Glutamatergic neuron (in vitro differentiated cells): ENCODE measurements around the gene KIF26B. TPM values are rescaled to one million over a fixed set of nuclear protein-coding genes. Genes with fewer than 3 reads are reported as not detected.

Source experiments
- DNase-seq: peaks from one replicate; pipeline ENCODE4 v3.0.0; 2022
- H3K27ac Mint-ChIP-seq: one replicate; pipeline ENCODE4 v1.8.0; 2020; ENCODE audit warnings: mild to moderate bottlenecking, mixed read lengths, inconsistent platforms; ENCODE audit not compliant: unreplicated experiment
- H3K27me3 Mint-ChIP-seq: one replicate; pipeline ENCODE4 v1.8.0; 2020; ENCODE audit warnings: mild to moderate bottlenecking, moderate library complexity, mixed read lengths, inconsistent platforms; ENCODE audit not compliant: unreplicated experiment
- H3K36me3 Mint-ChIP-seq: one replicate; pipeline ENCODE4 v1.8.0; 2020; ENCODE audit warnings: mild to moderate bottlenecking, mixed read lengths, inconsistent platforms; ENCODE audit not compliant: unreplicated experiment
- H3K4me1 Mint-ChIP-seq: one replicate; pipeline ENCODE4 v1.8.0; 2020; ENCODE audit warnings: mild to moderate bottlenecking, low read depth, mixed read lengths, inconsistent platforms; ENCODE audit not compliant: unreplicated experiment
- H3K4me3 Mint-ChIP-seq: one replicate; pipeline ENCODE4 v1.8.0; 2020; ENCODE audit warnings: mild to moderate bottlenecking, mixed read lengths, inconsistent platforms; ENCODE audit not compliant: unreplicated experiment
- H3K9me3 Mint-ChIP-seq: one replicate; pipeline ENCODE4 v1.8.0; 2020; ENCODE audit warnings: mild to moderate bottlenecking, moderate library complexity, mixed read lengths, inconsistent platforms; ENCODE audit not compliant: unreplicated experiment
- total RNA-seq: library from RNA; stranded (reverse); fragmentation: NEBNext Ultra II Directional; extraction: Animal tissue kit (Norgen Biotek cat#: 25700); gene quantifications from one replicate; pipeline ENCODE4 v1.2.1, GENCODE V29; 2021; ENCODE audit not compliant: unreplicated experiment
- TF ChIP-seq, protein P1 (sequence below): fragments of 200-600 bp; sonication (generic); IDR thresholded peaks from one replicate; pipeline ENCODE4 v1.5.0; 2021; ENCODE audit not compliant: partially characterized antibody, unreplicated experiment

Gene KIF26B
- total RNA-seq, 1 donor from 2014 or later = 2.4 TPM

DNA sequence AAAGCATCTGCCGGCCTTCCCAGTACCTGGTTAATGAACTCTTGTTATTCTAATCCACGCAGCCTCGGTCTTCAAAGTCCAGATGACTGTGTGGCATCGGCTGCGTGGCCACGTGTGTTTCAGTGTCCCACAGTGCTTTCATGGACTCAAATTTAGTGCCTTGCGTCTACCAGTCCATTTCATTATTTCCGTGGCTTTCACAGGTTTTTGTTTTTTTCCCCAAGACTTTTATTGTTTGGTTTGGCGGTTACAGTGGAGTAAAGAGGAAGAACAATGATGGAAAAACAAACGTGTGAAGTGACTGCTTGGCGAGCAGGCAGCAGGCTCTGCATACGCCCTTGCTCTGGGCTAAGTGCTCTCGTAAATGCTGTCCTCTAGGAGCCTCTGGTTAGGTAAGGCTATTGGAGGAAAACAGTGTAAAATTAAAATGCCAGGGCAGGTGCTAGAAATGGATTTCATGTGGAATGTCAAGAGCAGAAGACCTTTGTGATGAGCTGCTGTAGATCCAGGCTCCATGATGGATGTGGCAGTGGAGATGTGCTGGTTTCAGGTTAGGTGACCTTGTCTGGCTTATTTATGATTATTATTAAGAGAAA, 536.3 kb downstream of the KIF26B start:
- Mint-ChIP-seq H3K27me3 (no peaks in the 10 kb centered on the region), H3K36me3 (no peaks in the 10 kb centered on the region), H3K27ac (no peak overlapping the region), H3K4me3 (no peak overlapping the region), H3K4me1 (no peaks in the 10 kb centered on the region), H3K9me3 (peaks cover 1% of the 10 kb centered on the region)
- DNase-seq = no peak
- TF ChIP-seq, protein P1, sequence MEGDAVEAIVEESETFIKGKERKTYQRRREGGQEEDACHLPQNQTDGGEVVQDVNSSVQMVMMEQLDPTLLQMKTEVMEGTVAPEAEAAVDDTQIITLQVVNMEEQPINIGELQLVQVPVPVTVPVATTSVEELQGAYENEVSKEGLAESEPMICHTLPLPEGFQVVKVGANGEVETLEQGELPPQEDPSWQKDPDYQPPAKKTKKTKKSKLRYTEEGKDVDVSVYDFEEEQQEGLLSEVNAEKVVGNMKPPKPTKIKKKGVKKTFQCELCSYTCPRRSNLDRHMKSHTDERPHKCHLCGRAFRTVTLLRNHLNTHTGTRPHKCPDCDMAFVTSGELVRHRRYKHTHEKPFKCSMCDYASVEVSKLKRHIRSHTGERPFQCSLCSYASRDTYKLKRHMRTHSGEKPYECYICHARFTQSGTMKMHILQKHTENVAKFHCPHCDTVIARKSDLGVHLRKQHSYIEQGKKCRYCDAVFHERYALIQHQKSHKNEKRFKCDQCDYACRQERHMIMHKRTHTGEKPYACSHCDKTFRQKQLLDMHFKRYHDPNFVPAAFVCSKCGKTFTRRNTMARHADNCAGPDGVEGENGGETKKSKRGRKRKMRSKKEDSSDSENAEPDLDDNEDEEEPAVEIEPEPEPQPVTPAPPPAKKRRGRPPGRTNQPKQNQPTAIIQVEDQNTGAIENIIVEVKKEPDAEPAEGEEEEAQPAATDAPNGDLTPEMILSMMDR = no peak

DNA sequence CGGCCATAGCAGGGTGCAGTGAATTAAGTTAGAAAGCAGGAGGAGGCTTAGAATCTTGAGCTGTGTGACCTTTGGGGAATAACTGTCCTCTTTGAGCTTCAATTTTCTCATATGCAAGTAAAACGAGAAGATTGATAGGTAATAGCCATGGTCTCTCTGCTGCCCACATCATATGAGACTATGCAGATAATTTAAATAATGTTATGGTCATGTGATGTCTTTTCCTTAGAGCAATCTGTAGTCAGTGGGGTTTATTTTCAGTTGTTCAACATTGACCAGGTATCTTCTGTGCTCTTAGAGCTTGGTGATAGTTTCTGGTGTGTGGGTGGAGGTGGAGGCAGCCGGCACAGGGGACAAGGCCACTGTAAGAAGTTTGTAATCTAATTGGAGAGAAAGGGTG, 537.1 kb downstream of the KIF26B start:
- H3K36me3 Mint-ChIP-seq = no peaks in the 10 kb centered on the region
- H3K27me3 Mint-ChIP-seq = no peaks in the 10 kb centered on the region
- DNase-seq = no peak
- H3K27ac Mint-ChIP-seq = no peak overlapping the region
- no peak overlapping the region for H3K4me3 Mint-ChIP-seq
- TF ChIP-seq, protein P1 = no peak
- peaks cover 4% of the 10 kb centered on the region for H3K9me3 Mint-ChIP-seq
- H3K4me1 Mint-ChIP-seq = no peaks in the 10 kb centered on the region

DNA sequence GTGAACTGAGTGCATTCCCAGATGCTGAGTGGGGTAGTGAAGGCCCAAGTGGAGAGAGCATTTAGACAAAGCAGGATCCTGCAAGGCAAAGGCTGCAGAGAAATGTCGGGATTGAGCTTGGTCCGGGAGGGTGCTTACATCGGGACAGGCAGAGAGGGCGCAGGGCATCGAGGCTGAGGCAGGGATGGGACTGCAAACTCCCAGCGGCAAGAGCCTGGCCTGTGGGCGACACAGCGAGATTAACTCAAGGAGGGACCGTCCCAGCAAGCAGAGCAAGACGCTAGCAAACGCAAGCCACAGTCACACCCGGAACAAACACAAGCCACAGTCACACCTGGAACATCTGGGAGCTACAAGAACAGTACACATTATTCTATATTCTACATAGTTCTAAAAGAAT, 537.5 kb downstream of the KIF26B start:
- DNase-seq = no peak
- peaks cover 4% of the 10 kb centered on the region for H3K9me3 Mint-ChIP-seq
- no peak overlapping the region for H3K27ac Mint-ChIP-seq
- H3K36me3 Mint-ChIP-seq = no peaks in the 10 kb centered on the region
- no peak overlapping the region for H3K4me3 Mint-ChIP-seq
- TF ChIP-seq, protein P1 = no peak
- no peaks in the 10 kb centered on the region for H3K4me1 Mint-ChIP-seq
- H3K27me3 Mint-ChIP-seq = no peaks in the 10 kb centered on the region

DNA sequence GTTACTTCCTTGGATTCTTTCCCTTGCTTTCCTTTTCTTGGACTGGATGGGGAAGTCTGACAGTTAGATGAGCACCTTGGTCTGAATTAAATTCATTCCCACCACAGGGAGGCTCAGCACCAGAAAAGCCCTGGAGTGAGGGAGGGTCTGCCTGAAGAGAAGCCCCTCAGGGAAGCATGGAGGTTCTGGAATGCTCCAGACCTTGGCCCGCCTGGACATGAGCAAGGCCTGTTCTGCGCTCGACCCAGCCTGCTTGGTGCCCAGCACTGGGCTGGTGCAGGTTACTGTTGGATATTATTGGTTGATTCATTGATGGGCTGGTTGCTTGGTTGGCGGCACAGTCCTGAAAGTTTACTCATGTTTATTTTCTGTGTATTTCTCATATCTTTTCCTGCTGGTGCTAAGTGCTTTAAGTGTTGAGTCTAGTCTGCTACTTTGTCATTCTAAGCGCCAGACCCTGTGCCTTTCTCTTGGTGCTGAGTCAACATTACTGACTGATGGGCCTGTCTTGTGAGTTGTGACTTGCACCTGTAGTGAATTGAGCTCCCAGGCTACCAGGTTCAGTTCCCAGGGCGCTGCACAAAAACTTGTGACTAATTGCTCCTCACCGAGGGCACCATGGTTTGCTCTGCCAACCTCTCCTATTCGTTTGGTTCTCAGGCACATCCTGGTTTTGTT, 538.5 kb downstream of the KIF26B start:
- no peaks in the 10 kb centered on the region for H3K4me1 Mint-ChIP-seq
- peaks cover 4% of the 10 kb centered on the region for H3K9me3 Mint-ChIP-seq
- H3K36me3 Mint-ChIP-seq = no peaks in the 10 kb centered on the region
- no peaks in the 10 kb centered on the region for H3K27me3 Mint-ChIP-seq
- no peak for DNase-seq
- no peak overlapping the region for H3K27ac Mint-ChIP-seq
- H3K4me3 Mint-ChIP-seq = no peak overlapping the region
- TF ChIP-seq, protein P1 = no peak

DNA sequence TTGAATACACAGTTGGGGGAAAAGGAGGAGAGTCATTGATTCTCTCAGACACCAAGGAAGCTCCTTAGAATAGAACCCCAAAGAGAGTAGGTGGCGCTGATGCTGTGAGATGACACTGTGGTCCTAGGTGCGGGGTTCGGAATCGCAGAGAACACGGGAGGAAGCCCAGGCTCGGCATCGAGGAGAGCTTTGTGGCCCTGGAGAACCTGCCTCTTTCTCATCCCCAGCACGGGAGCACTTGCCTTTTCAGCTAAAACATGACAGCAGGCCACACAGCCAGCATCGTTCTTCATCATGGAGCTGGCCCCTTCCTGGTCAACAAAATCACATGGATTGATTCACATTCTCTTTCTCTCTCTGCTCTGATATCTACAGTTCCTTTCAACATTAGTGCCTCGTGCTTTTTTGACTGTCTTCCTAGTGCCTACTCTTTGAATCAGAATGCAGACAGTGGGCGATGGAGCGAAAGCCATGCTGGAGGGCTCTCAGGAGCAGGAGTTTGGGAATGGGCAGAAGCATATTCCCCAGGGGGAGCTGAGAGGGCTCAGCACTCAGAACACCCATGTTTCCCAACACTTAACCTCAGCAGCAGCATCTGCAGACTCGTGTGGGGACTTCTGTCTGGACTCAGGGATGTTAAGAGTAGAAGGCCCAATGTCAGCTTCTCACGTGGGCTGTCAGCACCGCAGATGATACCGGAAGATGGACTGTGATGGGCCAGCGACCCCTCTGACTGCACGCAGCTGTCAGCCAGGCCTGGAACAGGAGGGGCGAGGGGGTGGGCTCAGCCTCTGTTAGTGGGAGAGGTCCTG, 539.4 kb downstream of the KIF26B start:
- Mint-ChIP-seq H3K27ac (no peak overlapping the region), H3K4me3 (no peak overlapping the region), H3K9me3 (peaks cover 4% of the 10 kb centered on the region), H3K36me3 (no peaks in the 10 kb centered on the region), H3K4me1 (no peaks in the 10 kb centered on the region), H3K27me3 (no peaks in the 10 kb centered on the region)
- DNase-seq = no peak
- TF ChIP-seq, protein P1 = no peak
